Psoas muscle (tissue), 8 donors: Measurements from ENCODE around the gene PGAP6. TPM values are rescaled to one million over a fixed set of nuclear protein-coding genes. Genes with fewer than 3 reads are reported as not detected.

Experiments used
- ATAC-seq, 4 donors: fragments of 200-7000 bp; cut with Tn5 transposase; one replicate each; pipeline ENCODE4 v1.9.1; 2020; ENCODE audit warnings: moderate library complexity in 3 of 4, mild to moderate bottlenecking in 2 of 4
- DNase-seq, 2 donors: peaks; one replicate each; pipeline ENCODE4 v3.0.0-alpha.2; 2020
- H3K27ac ChIP-seq: fragments of 200-600 bp; one replicate; pipeline ENCODE4 v1.8.0; 2022
- H3K27me3 ChIP-seq, 3 donors: fragments of 200-600 bp in 1 of 3; one replicate each; pipeline versions ENCODE4 v1.6.1 to v1.8.0; 2013 to 2022; ENCODE audit warnings: low read length in 2 of 3, mild to moderate bottlenecking in 2 of 3, moderate library complexity in 1 of 3; ENCODE audit not compliant: insufficient read depth in 3 of 3
- H3K36me3 ChIP-seq, 2 donors: fragments of 200-600 bp in 1 of 2; one replicate each; pipeline versions ENCODE4 v1.6.1 to v1.8.0; 2013 to 2022; ENCODE audit warnings: low read depth in 1 of 2, mild to moderate bottlenecking in 1 of 2, moderate library complexity in 1 of 2; ENCODE audit not compliant: insufficient read depth in 1 of 2
- H3K4me1 ChIP-seq: fragments of 200-600 bp; one replicate; pipeline ENCODE4 v1.8.0; 2022
- H3K4me3 ChIP-seq: fragments of 200-600 bp; one replicate; pipeline ENCODE4 v1.8.0; 2022; ENCODE audit warnings: mild to moderate bottlenecking
- H3K9me3 ChIP-seq: fragments of 200-600 bp; one replicate; pipeline ENCODE4 v1.8.0; 2022
- CTCF ChIP-seq: fragments of 200-600 bp; IDR thresholded peaks from one replicate; pipeline ENCODE4 v1.8.0; 2022; ENCODE audit warnings: antibody characterized with exemption
- WGBS, 3 donors: extraction: QIAGEN DNeasy Blood & Tissue Kit; methylation state at CpG; one replicate each; pipeline versions ENCODE4 v1.1.6 to v1.1.7; 2013; 5-methylcytosine and 5-hydroxymethylcytosine counted together
- intact Hi-C, 2 donors: fragments of 100-400 bp; cut with DNase I; formaldehyde crosslinking; loops; one replicate each; pipeline versions ENCODE4 v1.11.0 to v1.14.2; 2022
- polyA plus RNA-seq, 3 donors: library from polyadenylated mRNA; stranded (reverse); fragments of 200-250 nt; gene quantifications; one replicate each; pipeline ENCODE4 v1.2.3, GENCODE V29; 2013
- total RNA-seq, 4 donors: library from RNA; stranded (reverse); fragmentation: NEBNext Ultra II Directional in 2 of 4; extraction: Animal tissue kit (Norgen Biotek cat#: 25700) in 2 of 4; gene quantifications; one replicate each; pipeline versions ENCODE4 v1.2.1 to v1.2.4, GENCODE V29; 2021 to 2023
- donor health status: healthy with polysubstance abuse.
- donor health status: DM: no; HTN: no; CAD: no; lungs with moderate emphysema.
- donor health status: Bipolar disorder and iron deficiency.
- donor health status: healthy.
- donor health status: DM: yes; HTN: yes; CAD: no.
- donor health status: DM: no; HTN: no; CAD: no.
- donor health status: DM: no; HTN: no; CAD: no.
- donor health status: DM: yes; HTN: yes; CAD: no.

Gene PGAP6
- total and polyA plus RNA-seq, 7 donors: 26.0 to 46.9 (median 33.8) TPM

GRCh38 chr16:373020-373598 lies 8.7 kb downstream of the PGAP6 start:
- Histone ChIP-seq H3K4me3 (no peak overlapping the region), H3K36me3 (peaks cover 2 to 70% of the 10 kb centered on the region in 2 donors), H3K27me3 (no peaks in the 10 kb centered on the region), H3K9me3 (no peaks in the 10 kb centered on the region), H3K4me1 (peaks cover 13% of the 10 kb centered on the region), H3K27ac (no peak overlapping the region)
- intact Hi-C loops: no loop called here
- 86 to 91% (median 90%) methylated on average over 5 of the region's 5 CpGs for WGBS, 3 donors
- no peak for DNase-seq
- ATAC-seq: no peak
- no peak for TF ChIP-seq CTCF

- H3K4me3 ChIP-seq: no peak overlapping the region
- intact Hi-C loops: no loop called here
- H3K9me3 ChIP-seq: no peaks in the 10 kb centered on the region
- no peak for TF ChIP-seq CTCF
- peaks cover 13% of the 10 kb centered on the region for H3K4me1 ChIP-seq
- ATAC-seq (no peak), DNase-seq (no peak)
- H3K27me3 ChIP-seq: no peaks in the 10 kb centered on the region
- peaks cover 4 to 76% of the 10 kb centered on the region in 2 donors for H3K36me3 ChIP-seq
- WGBS, 3 donors: 91 to 95% (median 93%) methylated on average over 19 of the region's 19 CpGs
- H3K27ac ChIP-seq: no peak overlapping the region
Observed at GRCh38 chr16:372302-372983, 9.3 kb downstream of the PGAP6 start.

- no peak for TF ChIP-seq CTCF
- peaks cover 13% of the 10 kb centered on the region for H3K4me1 ChIP-seq
- no peaks in the 10 kb centered on the region for H3K27me3 ChIP-seq
- ATAC-seq (no peak), DNase-seq (no peak)
- no peak overlapping the region for H3K4me3 ChIP-seq
- H3K36me3 ChIP-seq: peaks cover 4 to 76% of the 10 kb centered on the region in 2 donors
- no peaks in the 10 kb centered on the region for H3K9me3 ChIP-seq
- no peak overlapping the region for H3K27ac ChIP-seq
- intact Hi-C loops: no loop called here
- WGBS, 3 donors: 83 to 87% (median 84%) methylated on average over 27 to 31 of the region's 31 CpGs
Observed at GRCh38 chr16:371515-372301, 10.1 kb downstream of the PGAP6 start.

GRCh38 chr16:370979-371514 lies 10.7 kb downstream of the PGAP6 start:
- Histone ChIP-seq H3K36me3 (peaks cover 4 to 76% of the 10 kb centered on the region in 2 donors), H3K27me3 (no peaks in the 10 kb centered on the region), H3K9me3 (no peaks in the 10 kb centered on the region), H3K4me3 (peak overlapping the region; percentile 60), H3K27ac (peak overlapping the region; percentile 67), H3K4me1 (peaks cover 13% of the 10 kb centered on the region)
- no peak for TF ChIP-seq CTCF
- intact Hi-C loops: no loop called here
- WGBS, 3 donors: 45 to 60% (median 49%) methylated on average over 8 to 10 of the region's 10 CpGs
- DNase-seq: no peak
- peak in 3 of 4 donors; percentile 5 to 24 (median 22) for ATAC-seq
